SK-N-SH treated with all-trans-retinoic acid at 6 μM for 48 hours (cell line): Measurements from ENCODE around the gene CAND1.

Source experiments
- ATAC-seq: fragments of 200-7000 bp; cut with Tn5 transposase; 3 replicates; pipeline ENCODE4 v1.9.1; 2020; ENCODE audit warnings: mild to moderate bottlenecking, moderate library complexity
- ARNTL ChIP-seq: fragments of 450-650 bp; formaldehyde crosslinking; IDR thresholded peaks from 2 replicates; pipeline ENCODE4 v1.5.0; 2020; ENCODE audit warnings: low read depth, mild to moderate bottlenecking, moderate library complexity, borderline replicate concordance
- CSDC2 ChIP-seq: fragments of 250-450 bp; sonication (Bioruptor Pico); IDR thresholded peaks from 2 replicates; pipeline ENCODE4 v1.5.0; 2020; ENCODE audit warnings: mild to moderate bottlenecking, moderate library complexity
- ESRRG ChIP-seq: fragments of 250-450 bp; sonication (Bioruptor Pico); IDR thresholded peaks from 2 replicates; pipeline ENCODE4 v1.6.1; 2021; ENCODE audit warnings: mild to moderate bottlenecking
- GLIS3 ChIP-seq: fragments of 250-450 bp; sonication (Bioruptor Pico); IDR thresholded peaks from 2 replicates; pipeline ENCODE4 v1.5.0; 2020; ENCODE audit warnings: mild to moderate bottlenecking, moderate library complexity
- OSR1 ChIP-seq: fragments of 250-450 bp; sonication (Bioruptor Pico); IDR thresholded peaks from 2 replicates; pipeline ENCODE4 v1.8.0; 2022; ENCODE audit warnings: moderate library complexity, mild to moderate bottlenecking, inconsistent platforms
- PATZ1 ChIP-seq: fragments of 250-450 bp; sonication (Bioruptor Pico); IDR thresholded peaks from 2 replicates; pipeline ENCODE4 v1.8.0; 2020; ENCODE audit warnings: mild to moderate bottlenecking, moderate library complexity, borderline replicate concordance
- PPARA ChIP-seq: fragments of 250-450 bp; sonication (Bioruptor Pico); IDR thresholded peaks from 2 replicates; pipeline ENCODE4 v1.5.0; 2020; ENCODE audit warnings: mild to moderate bottlenecking, borderline replicate concordance
- RARB ChIP-seq: fragments of 250-450 bp; sonication (Bioruptor Pico); IDR thresholded peaks from 2 replicates; pipeline ENCODE4 v1.8.0; 2021; ENCODE audit warnings: mild to moderate bottlenecking, moderate library complexity
- SNAI2 ChIP-seq: fragments of 250-450 bp; sonication (Bioruptor Pico); IDR thresholded peaks from 2 replicates; pipeline ENCODE4 v1.5.0; 2020; ENCODE audit warnings: mild to moderate bottlenecking, moderate library complexity
- TCF4 ChIP-seq: fragments of 250-450 bp; sonication (Bioruptor Pico); IDR thresholded peaks from 2 replicates; pipeline ENCODE4 v1.8.0; 2021; ENCODE audit warnings: mild to moderate bottlenecking, moderate library complexity, borderline replicate concordance
- TOX ChIP-seq: fragments of 250-450 bp; sonication (Bioruptor Pico); IDR thresholded peaks from 2 replicates; pipeline ENCODE4 v1.8.0; 2021; ENCODE audit warnings: mild to moderate bottlenecking, moderate library complexity, borderline replicate concordance
- ZC3H10 ChIP-seq: fragments of 250-450 bp; sonication (Bioruptor Pico); IDR thresholded peaks from 2 replicates; pipeline ENCODE4 v1.5.1; 2021; ENCODE audit warnings: mild to moderate bottlenecking, moderate library complexity
- ZFP3 ChIP-seq: fragments of 250-450 bp; sonication (Bioruptor Pico); IDR thresholded peaks from 2 replicates; pipeline ENCODE4 v1.5.0; 2020; ENCODE audit warnings: mild to moderate bottlenecking, moderate library complexity
- ZFP30 ChIP-seq: fragments of 450-650 bp; formaldehyde crosslinking; IDR thresholded peaks from 2 replicates; pipeline ENCODE4 v1.5.0; 2022; ENCODE audit warnings: mild to moderate bottlenecking, moderate library complexity
- ZNF70 ChIP-seq: fragments of 450-650 bp; formaldehyde crosslinking; IDR thresholded peaks from 2 replicates; pipeline ENCODE4 v1.5.0; 2020; ENCODE audit warnings: mild to moderate bottlenecking, moderate library complexity
- ZNF8 ChIP-seq: fragments of 450-650 bp; formaldehyde crosslinking; IDR thresholded peaks from 2 replicates; pipeline ENCODE4 v1.5.0; 2020; ENCODE audit warnings: mild to moderate bottlenecking, moderate library complexity
- TF ChIP-seq, protein P1 (sequence below): fragments of 250-450 bp; sonication (Bioruptor Pico); IDR thresholded peaks from 2 replicates; pipeline ENCODE4 v1.5.0; 2020; ENCODE audit warnings: mild to moderate bottlenecking, moderate library complexity
- TF ChIP-seq, protein P2 (sequence below): fragments of 250-450 bp; sonication (Bioruptor Pico); IDR thresholded peaks from 2 replicates; pipeline ENCODE4 v1.8.0; 2021; ENCODE audit warnings: low read depth, mild to moderate bottlenecking, moderate library complexity, borderline replicate concordance
- TF ChIP-seq, protein P3 (sequence below): fragments of 250-450 bp; sonication (Bioruptor Pico); IDR thresholded peaks from 2 replicates; pipeline ENCODE4 v1.5.1; 2021; ENCODE audit warnings: mild to moderate bottlenecking, moderate library complexity
- TF ChIP-seq, protein P4 (sequence below): fragments of 250-450 bp; sonication (Bioruptor Pico); IDR thresholded peaks from 2 replicates; pipeline ENCODE4 v1.5.1; 2020; ENCODE audit warnings: low read depth, mild to moderate bottlenecking, moderate library complexity

The CAND1 gene

GRCh38 chr12:67315661-67316060 is 46.5 kb downstream of the CAND1 start:
- TF ChIP-seq, protein P1, sequence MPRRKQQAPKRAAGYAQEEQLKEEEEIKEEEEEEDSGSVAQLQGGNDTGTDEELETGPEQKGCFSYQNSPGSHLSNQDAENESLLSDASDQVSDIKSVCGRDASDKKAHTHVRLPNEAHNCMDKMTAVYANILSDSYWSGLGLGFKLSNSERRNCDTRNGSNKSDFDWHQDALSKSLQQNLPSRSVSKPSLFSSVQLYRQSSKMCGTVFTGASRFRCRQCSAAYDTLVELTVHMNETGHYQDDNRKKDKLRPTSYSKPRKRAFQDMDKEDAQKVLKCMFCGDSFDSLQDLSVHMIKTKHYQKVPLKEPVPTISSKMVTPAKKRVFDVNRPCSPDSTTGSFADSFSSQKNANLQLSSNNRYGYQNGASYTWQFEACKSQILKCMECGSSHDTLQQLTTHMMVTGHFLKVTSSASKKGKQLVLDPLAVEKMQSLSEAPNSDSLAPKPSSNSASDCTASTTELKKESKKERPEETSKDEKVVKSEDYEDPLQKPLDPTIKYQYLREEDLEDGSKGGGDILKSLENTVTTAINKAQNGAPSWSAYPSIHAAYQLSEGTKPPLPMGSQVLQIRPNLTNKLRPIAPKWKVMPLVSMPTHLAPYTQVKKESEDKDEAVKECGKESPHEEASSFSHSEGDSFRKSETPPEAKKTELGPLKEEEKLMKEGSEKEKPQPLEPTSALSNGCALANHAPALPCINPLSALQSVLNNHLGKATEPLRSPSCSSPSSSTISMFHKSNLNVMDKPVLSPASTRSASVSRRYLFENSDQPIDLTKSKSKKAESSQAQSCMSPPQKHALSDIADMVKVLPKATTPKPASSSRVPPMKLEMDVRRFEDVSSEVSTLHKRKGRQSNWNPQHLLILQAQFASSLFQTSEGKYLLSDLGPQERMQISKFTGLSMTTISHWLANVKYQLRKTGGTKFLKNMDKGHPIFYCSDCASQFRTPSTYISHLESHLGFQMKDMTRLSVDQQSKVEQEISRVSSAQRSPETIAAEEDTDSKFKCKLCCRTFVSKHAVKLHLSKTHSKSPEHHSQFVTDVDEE (CRISPR knock-in tag) = no peak
- TF ChIP-seq, protein P2, sequence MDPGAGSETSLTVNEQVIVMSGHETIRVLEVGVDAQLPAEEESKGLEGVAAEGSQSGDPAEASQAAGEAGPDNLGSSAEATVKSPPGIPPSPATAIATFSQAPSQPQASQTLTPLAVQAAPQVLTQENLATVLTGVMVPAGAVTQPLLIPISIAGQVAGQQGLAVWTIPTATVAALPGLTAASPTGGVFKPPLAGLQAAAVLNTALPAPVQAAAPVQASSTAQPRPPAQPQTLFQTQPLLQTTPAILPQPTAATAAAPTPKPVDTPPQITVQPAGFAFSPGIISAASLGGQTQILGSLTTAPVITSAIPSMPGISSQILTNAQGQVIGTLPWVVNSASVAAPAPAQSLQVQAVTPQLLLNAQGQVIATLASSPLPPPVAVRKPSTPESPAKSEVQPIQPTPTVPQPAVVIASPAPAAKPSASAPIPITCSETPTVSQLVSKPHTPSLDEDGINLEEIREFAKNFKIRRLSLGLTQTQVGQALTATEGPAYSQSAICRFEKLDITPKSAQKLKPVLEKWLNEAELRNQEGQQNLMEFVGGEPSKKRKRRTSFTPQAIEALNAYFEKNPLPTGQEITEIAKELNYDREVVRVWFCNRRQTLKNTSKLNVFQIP (CRISPR knock-in tag) = no peak
- TF ChIP-seq OSR1 (CRISPR knock-in tag) (no peak), RARB (CRISPR knock-in tag) (no peak), ZC3H10 (CRISPR knock-in tag) (no peak), CSDC2 (no peak), TCF4 (CRISPR knock-in tag) (no peak)
- TF ChIP-seq, protein P3, sequence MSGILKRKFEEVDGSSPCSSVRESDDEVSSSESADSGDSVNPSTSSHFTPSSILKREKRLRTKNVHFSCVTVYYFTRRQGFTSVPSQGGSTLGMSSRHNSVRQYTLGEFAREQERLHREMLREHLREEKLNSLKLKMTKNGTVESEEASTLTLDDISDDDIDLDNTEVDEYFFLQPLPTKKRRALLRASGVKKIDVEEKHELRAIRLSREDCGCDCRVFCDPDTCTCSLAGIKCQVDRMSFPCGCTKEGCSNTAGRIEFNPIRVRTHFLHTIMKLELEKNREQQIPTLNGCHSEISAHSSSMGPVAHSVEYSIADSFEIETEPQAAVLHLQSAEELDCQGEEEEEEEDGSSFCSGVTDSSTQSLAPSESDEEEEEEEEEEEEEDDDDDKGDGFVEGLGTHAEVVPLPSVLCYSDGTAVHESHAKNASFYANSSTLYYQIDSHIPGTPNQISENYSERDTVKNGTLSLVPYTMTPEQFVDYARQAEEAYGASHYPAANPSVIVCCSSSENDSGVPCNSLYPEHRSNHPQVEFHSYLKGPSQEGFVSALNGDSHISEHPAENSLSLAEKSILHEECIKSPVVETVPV (CRISPR knock-in tag) = no peak
- TF ChIP-seq, protein P4, sequence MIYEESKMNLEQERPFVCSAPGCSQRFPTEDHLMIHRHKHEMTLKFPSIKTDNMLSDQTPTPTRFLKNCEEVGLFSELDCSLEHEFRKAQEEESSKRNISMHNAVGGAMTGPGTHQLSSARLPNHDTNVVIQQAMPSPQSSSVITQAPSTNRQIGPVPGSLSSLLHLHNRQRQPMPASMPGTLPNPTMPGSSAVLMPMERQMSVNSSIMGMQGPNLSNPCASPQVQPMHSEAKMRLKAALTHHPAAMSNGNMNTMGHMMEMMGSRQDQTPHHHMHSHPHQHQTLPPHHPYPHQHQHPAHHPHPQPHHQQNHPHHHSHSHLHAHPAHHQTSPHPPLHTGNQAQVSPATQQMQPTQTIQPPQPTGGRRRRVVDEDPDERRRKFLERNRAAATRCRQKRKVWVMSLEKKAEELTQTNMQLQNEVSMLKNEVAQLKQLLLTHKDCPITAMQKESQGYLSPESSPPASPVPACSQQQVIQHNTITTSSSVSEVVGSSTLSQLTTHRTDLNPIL (CRISPR knock-in tag) = no peak
- ATAC-seq = no peak

DNA sequence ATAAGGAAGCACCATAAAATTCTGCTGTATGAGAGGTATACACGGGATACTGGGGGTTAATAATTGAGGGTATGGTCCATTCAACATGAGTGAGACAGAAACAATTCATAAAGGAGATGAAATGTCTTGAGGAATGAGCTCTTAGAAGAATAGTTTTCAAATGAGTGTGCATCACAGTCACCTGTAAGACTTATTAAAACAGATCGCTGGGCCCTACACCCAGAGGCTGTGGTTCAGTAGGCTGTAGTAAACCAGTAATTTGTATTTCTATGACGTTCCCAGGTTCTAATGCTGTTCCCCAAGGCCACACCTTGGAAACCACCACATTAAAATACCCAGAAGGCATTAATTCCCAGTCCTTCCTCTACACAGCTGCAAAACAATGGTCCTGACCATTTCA is 49.6 kb downstream of the CAND1 start:
- no peak for ATAC-seq
- TF ChIP-seq TCF4 (CRISPR knock-in tag) = no peak
- TF ChIP-seq, protein P3 (CRISPR knock-in tag) = no peak
- TF ChIP-seq OSR1 (CRISPR knock-in tag) = no peak
- no peak for TF ChIP-seq ZFP3 (CRISPR knock-in tag)
- no peak for TF ChIP-seq TOX (CRISPR knock-in tag)
- TF ChIP-seq ZNF8 (CRISPR knock-in tag) = no peak
- no peak for TF ChIP-seq ZNF70
- no peak for TF ChIP-seq ARNTL
- TF ChIP-seq CSDC2 = no peak
- TF ChIP-seq GLIS3 (CRISPR knock-in tag) = no peak
- no peak for TF ChIP-seq RARB (CRISPR knock-in tag)
- no peak for TF ChIP-seq PATZ1
- TF ChIP-seq PPARA (CRISPR knock-in tag) = no peak
- no peak for TF ChIP-seq ZC3H10 (CRISPR knock-in tag)
- TF ChIP-seq ZFP30 (CRISPR knock-in tag) = no peak
- TF ChIP-seq ESRRG (CRISPR knock-in tag) = no peak
- no peak for TF ChIP-seq SNAI2 (CRISPR knock-in tag)
- TF ChIP-seq, protein P2 (CRISPR knock-in tag) = no peak
- TF ChIP-seq, all 23 proteins: peak for 0
